Vagina (tissue), 1 donor: ENCODE data around the gene PLP1. TPM values are rescaled to one million over a fixed set of nuclear protein-coding genes. Genes with fewer than 3 reads are reported as not detected.

Source experiments
- total RNA-seq: library from RNA; depleted of rRNA; stranded (reverse); fragments of >200 nt; gene quantifications from one replicate; pipeline ENCODE4 v1.2.3, GENCODE V29; 2016

PLP1 gene
- total RNA-seq, 1 donor from 2014 or later = 8.8 TPM

Other genes starting within 250 kb of the PLP1 start
- gene TCEAL4, start 191.3 kb upstream of the PLP1 start, total RNA-seq = 140 TPM
- gene TCEAL3, start 168.9 kb upstream of the PLP1 start, total RNA-seq = 32.7 TPM
- gene TCEAL1, start 147.9 kb upstream of the PLP1 start, total RNA-seq = 93.1 TPM
- 170 TPM for gene MORF4L2, start 90.1 kb upstream of the PLP1 start, total RNA-seq
- gene TMEM31, start 65.9 kb upstream of the PLP1 start, total RNA-seq = not detected
- 0.98 TPM for gene RAB9B, start 55.4 kb downstream of the PLP1 start, total RNA-seq
- gene TMSB15B, start 185.8 kb downstream of the PLP1 start, total RNA-seq = 7.9 TPM
- gene H2BW1, start 236.9 kb downstream of the PLP1 start, total RNA-seq = not detected